ENCODE data around the gene PRR9.
"Not testable (repeated sequence)": the region's sequence is repeated elsewhere in the genome, so short reads cannot be mapped to it uniquely, and the experiment has no call there.

Gene PRR9

GRCh38 chr1:153217212-153217611, at the start of gene PRR9:
PRR9 (plus strand) TSS chr1:153217584; CDS start chr1:153218145, 561 bp downstream.
- no peak for DNase-seq (ENCODE audit: low read depth)
- TF ChIP-seq CTCF (conservative IDR thresholded peaks at IDR 0.05; ENCODE audit: low read depth, low read length): no peak

GRCh38 chr1:153168686-153169085, 48.7 kb upstream of the PRR9 start:
- DNase-seq (ENCODE audit: low read depth): no peak
- no peak for TF ChIP-seq CTCF (conservative IDR thresholded peaks at IDR 0.05; ENCODE audit: low read depth, low read length)

More at GRCh38 chr1:153217212-153217611, at the start of gene PRR9:
- no peak within 1 kb of the TSS for H3K4me3 ChIP-seq (ENCODE audit: low read depth, low read length)

GRCh38 chr1:153174624-153175023, 42.8 kb upstream of the PRR9 start:
- no peak for DNase-seq (ENCODE audit: low read depth)

More at GRCh38 chr1:153168686-153169085, 48.7 kb upstream of the PRR9 start:
- no peak overlapping the region for H3K4me3 ChIP-seq (ENCODE audit: low read depth, low read length)

GRCh38 chr1:153178922-153179321, 38.5 kb upstream of the PRR9 start:
- no peak overlapping the region for H3K4me3 ChIP-seq (ENCODE audit: low read depth, low read length)
- no peak for DNase-seq (ENCODE audit: low read depth)
- TF ChIP-seq CTCF (conservative IDR thresholded peaks at IDR 0.05; ENCODE audit: low read depth, low read length): no peak

More at GRCh38 chr1:153174624-153175023, 42.8 kb upstream of the PRR9 start:
- H3K4me3 ChIP-seq (ENCODE audit: low read depth, low read length): no peak overlapping the region
- TF ChIP-seq CTCF (conservative IDR thresholded peaks at IDR 0.05; ENCODE audit: low read depth, low read length): no peak

GRCh38 chr1:153180556-153180955, 36.8 kb upstream of the PRR9 start:
- H3K4me3 ChIP-seq (ENCODE audit: low read depth, low read length): no peak overlapping the region
- no peak for TF ChIP-seq CTCF (conservative IDR thresholded peaks at IDR 0.05; ENCODE audit: low read depth, low read length)
- DNase-seq (ENCODE audit: low read depth): no peak

- not testable (repeated sequence) for DNase-seq (ENCODE audit: low read depth); H3K4me3 ChIP-seq (ENCODE audit: low read depth, low read length)
Measured at GRCh38 chr1:153188301-153188700, 29.1 kb upstream of the PRR9 start.

- no peak for TF ChIP-seq CTCF (conservative IDR thresholded peaks at IDR 0.05; ENCODE audit: low read depth, low read length)
- H3K4me3 ChIP-seq (ENCODE audit: low read depth, low read length): no peak overlapping the region
- no peak for DNase-seq (ENCODE audit: low read depth)
Measured at GRCh38 chr1:153190373-153190772, 27.0 kb upstream of the PRR9 start.

Data from choroid plexus epithelial cell (primary cell).